8988T (cell line): ENCODE measurements around the gene RASA2.

Source experiments
- DNase-seq: peaks from one replicate; pipeline ENCODE4 v3.0.0; 2011

Gene RASA2

DNA sequence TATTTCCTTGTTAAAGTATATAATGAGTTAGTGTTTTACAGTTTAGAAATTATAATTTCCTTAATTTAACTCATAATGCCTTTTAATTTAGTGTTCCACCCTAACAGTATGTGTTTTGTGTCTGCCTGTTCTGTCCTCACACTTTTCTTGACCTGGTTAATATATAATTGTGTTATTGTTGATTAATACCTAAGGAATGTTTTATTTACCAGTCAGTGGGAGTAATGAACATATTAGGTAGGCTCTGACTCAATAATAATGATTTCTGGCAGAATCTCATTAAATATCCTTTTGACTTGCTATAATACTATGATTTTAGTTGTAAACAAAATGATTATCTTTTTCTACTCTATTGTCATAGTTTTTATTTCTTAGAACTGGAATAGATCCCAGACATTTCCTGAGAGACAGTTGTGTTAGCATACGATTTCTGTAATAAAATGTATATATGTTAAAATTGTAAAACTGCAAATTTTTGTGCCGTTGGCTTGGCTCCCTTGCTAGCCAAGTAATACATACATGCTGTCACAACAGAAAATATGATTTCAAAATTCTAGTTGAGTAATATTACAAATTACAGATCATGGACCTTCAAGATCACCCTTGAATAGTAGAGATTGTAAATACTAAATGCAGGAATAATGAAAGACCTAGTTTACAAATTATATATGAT is 51.9 kb downstream of the RASA2 start:
- DNase-seq = no peak

DNA sequence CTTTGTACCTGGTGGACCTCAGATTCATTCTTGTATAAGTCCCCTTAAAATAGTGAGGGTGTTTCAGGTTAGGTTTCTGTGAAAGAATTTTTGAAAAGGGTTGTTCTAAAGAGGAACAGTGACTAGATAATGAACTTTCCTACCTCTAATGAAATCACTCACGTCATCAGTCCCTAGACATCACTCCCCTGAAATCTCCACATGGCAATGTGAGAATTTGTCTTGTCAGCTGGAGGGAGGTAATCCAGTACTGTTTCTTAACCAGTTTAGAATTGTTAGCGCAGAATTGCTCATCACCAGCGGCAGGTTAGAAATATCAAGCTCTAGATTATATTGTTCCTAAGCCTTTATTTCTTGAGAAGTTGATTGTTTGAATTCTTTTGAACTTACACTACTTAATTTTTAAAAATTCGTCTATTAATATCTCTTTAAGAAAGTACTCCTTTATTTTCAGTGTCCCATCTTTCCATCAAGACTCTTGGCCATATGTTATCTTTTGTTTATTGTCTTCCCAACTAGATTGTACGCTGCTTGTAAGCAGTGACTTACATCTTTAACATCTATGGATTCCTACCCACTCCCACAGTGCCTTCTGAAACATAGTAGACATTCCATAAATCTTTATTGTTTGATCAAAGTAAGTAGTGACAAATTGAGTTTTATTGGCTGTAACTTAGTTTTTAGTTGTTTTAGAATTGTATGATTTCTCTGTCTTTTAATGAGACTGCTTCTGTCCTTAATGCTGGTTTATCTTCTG is 52.8 kb downstream of the RASA2 start:
- DNase-seq = no peak

- no peak for DNase-seq
These were observed 53.7 kb downstream of the RASA2 start for GRCh38 chr3:141540531-141540930.

GRCh38 chr3:141542202-141542969 is 55.6 kb downstream of the RASA2 start:
- DNase-seq = no peak

DNA sequence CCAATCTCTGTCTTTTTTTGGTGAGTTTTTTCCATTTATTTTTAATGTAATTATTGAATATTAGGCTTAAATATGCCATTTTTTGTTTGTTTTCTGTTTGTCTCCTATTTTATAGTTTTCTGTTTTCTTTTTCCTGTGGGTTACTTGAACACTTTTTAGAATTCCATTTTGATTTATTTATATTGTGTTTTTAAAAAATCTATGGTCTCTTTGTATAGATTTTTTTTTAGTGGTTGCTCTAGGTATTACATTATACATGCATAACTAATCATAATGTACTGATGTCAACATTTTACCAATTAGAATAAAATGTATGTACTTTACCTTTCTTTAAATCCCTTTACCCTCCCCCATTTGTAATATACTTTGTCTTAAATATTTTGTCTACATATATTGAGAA is 56.2 kb downstream of the RASA2 start:
- no peak for DNase-seq

DNA sequence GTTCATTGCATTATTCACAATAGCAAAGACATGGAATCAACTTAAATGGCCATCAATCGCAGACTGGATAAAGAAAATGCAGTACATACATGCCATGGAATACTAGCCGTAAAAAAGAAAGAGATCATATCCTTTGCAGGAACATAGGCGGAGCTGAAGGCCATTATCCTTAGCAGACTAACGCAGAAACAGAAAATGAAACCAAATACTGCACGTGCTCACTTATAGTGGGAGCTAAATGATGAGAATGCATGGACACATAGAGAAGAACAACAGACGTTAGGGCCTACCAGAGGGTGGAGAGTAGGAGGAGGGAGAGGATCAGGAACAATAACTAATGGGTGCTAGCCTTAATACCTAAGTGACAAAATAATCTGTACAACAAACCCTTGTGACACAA is 57.9 kb downstream of the RASA2 start:
- DNase-seq = no peak

DNA sequence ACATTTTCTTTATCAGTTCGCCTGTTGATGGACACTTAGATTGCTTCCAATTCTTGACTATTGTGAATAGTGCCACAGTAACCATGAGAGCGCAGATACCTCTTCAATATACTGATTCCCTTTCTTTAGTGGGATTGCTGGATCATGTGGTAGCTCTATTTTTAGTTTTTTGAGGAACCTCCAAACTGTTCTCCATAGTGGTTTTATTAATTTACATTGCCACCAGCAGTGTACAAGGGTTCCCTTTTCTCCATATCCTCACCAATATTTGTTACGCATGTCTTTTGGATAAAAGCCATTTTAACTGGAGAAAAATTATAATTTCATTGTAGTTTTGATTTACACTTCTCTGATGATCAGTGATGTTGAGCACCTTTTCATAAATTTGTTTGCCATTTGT is 59.3 kb downstream of the RASA2 start:
- DNase-seq = no peak

DNA sequence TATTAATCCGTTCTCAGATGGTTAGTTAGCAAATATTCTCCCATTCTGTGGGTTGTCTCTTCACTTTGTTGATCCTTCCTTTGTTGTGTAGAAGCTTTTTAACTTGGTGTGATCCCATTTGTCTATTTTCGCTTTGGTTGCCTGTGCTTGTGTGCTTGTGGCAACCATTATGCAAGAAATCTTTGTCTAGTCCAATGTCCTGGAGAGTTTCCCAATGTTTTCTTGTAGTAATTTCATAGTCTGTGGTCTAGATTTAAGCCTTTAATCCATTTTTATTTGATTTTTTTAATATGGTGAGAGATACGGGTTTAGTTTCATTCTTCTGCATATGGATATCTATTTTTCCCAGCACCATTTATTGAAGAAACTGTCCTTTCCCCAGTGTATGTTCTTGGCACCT is 59.8 kb downstream of the RASA2 start:
- DNase-seq = no peak

GRCh38 chr3:141547791-141548190 is 61.0 kb downstream of the RASA2 start:
- no peak for DNase-seq

DNA sequence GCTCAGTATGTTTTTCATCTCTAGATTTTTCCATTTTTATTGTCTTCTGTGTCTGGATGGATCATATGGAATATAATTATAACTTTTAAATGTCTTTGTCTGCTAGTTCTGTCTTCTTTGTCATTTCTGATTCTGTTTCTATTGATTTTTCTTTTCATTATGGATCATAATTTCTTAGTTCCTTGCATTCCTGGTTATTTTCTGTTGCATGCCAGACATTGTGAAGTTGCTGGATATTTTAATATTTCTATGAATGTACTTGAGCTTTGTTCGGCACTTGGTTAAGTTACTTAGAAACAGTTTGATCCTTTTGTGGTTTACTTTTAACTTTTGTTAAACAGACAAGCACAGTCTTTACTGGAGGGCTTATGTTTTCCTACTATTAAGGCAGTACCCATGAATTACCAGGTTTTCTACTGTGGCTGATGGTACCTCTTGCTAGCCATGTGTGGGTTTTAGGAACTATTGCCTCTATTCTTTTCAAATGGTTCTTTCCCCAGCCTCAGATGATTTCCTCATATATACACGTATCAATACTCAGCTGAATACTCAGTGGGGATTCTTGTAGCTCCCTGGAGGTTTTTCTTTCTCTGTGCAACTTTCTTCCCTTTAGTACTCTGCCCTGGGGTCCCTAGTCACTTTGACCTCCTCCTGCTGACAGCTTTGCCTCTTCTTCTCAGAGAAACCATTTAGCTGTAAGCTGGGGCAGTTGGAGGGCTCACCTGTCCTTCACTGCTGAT is 64.3 kb downstream of the RASA2 start:
- no peak for DNase-seq

- no peak for DNase-seq
These were observed 65.7 kb downstream of the RASA2 start for GRCh38 chr3:141552440-141552991.

DNA sequence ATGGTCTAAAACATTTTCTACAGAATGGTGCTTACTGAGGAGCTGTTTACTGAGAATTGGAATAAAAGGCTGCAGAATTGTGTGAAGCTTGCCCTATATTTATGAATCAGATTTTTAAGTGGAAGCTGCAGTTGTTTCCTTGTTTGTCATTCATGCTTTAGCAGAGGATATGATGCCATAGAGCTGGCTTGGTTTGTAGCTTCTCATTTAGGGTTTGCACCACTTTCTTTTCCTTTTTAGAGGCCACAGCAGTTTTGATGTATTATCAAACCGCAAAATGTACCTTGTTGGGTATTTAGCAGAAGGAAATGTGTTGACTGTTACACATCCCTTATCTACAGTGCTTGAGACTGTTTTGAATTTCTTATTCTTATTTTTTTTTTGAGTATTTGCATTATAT is 66.2 kb downstream of the RASA2 start:
- no peak for DNase-seq

- DNase-seq = no peak
These were observed 69.2 kb downstream of the RASA2 start for GRCh38 chr3:141556034-141556433.

GRCh38 chr3:141557961-141558706 is 71.3 kb downstream of the RASA2 start:
- DNase-seq = no peak

GRCh38 chr3:141561426-141562034 is 74.7 kb downstream of the RASA2 start:
- no peak for DNase-seq

- DNase-seq = no peak
These were observed 77.4 kb downstream of the RASA2 start for GRCh38 chr3:141564241-141564640.

- DNase-seq = no peak
These were observed 83.2 kb downstream of the RASA2 start for GRCh38 chr3:141570068-141570467.

GRCh38 chr3:141575879-141576743 is 89.3 kb downstream of the RASA2 start:
- DNase-seq = no peak

GRCh38 chr3:141576744-141577052 is 89.9 kb downstream of the RASA2 start:
- no peak for DNase-seq

GRCh38 chr3:141578202-141578973 is 91.6 kb downstream of the RASA2 start:
- no peak for DNase-seq
